CD14-positive monocyte (primary cell): ENCODE measurements around the gene LRRC47. TPM values are rescaled to one million over a fixed set of nuclear protein-coding genes. Genes with fewer than 3 reads are reported as not detected.

ENCODE experiments used
- DNase-seq, 3 donors: peaks; one replicate each; pipeline ENCODE4 v3.0.0-alpha.2; 2011 to 2022
- H2AFZ ChIP-seq: 2 replicates; pipeline ENCODE4 v1.6.0; 2012; ENCODE audit warnings: mild to moderate bottlenecking, low read depth, low read length, inconsistent platforms; ENCODE audit not compliant: insufficient read depth, poor library complexity, severe bottlenecking
- H3K27ac ChIP-seq, 2 donors: 1 replicate in 1 of 2; 2 replicates in 1 of 2; pipeline ENCODE4 v1.5.1; 2012 to 2013; ENCODE audit warnings: low read length in 2 of 2, control low read depth in 1 of 2, inconsistent platforms in 1 of 2, low read depth in 1 of 2, mild to moderate bottlenecking in 1 of 2
- H3K27me3 ChIP-seq, 2 donors: one replicate each; pipeline versions ENCODE4 v1.6.0 to v1.6.1; 2011 to 2013; ENCODE audit warnings: low read length in 2 of 2; ENCODE audit not compliant: control insufficient read depth in 2 of 2, insufficient read depth in 2 of 2
- H3K36me3 ChIP-seq, 2 donors: replicated peaks in 1 of 2; 1 replicate in 1 of 2; 2 replicates in 1 of 2; pipeline versions ENCODE4 v1.5.1 to v1.6.1; 2012 to 2013; ENCODE audit warnings: low read length in 2 of 2, control low read depth in 1 of 2, inconsistent platforms in 1 of 2, mild to moderate bottlenecking in 1 of 2; ENCODE audit not compliant: insufficient read depth in 2 of 2, control insufficient read depth in 1 of 2
- H3K4me1 ChIP-seq, 2 donors: 1 replicate in 1 of 2; 2 replicates in 1 of 2; pipeline versions ENCODE4 v1.5.1 to v1.6.1; 2012 to 2013; ENCODE audit warnings: low read length in 2 of 2, control low read depth in 1 of 2, inconsistent platforms in 1 of 2, mild to moderate bottlenecking in 1 of 2, moderate library complexity in 1 of 2; ENCODE audit not compliant: insufficient read depth in 2 of 2, control insufficient read depth in 1 of 2
- H3K4me2 ChIP-seq: replicated peaks from 2 replicates; pipeline ENCODE3; 2012; ENCODE audit warnings: low read length, moderate library complexity, mild to moderate bottlenecking; ENCODE audit not compliant: poor library complexity, severe bottlenecking; ENCODE audit errors: extremely low read depth
- H3K4me3 ChIP-seq, 3 experiments: fragments of 200-600 bp in 1 of 3; sonication (generic) in 1 of 3; replicated peaks in 1 of 3; 1 replicate in 2 of 3; 2 replicates in 1 of 3; pipeline ENCODE4 v1.5.1; 2011 to 2013; ENCODE audit warnings: low read length in 3 of 3, mild to moderate bottlenecking in 3 of 3, control low read depth in 2 of 3, low read depth in 2 of 3, inconsistent platforms in 1 of 3, moderate library complexity in 1 of 3
- H3K79me2 ChIP-seq: 2 replicates; pipeline ENCODE4 v1.6.0; 2012; ENCODE audit warnings: mild to moderate bottlenecking, control low read depth, inconsistent platforms, low read length, moderate library complexity; ENCODE audit not compliant: insufficient read depth
- H3K9ac ChIP-seq: 2 replicates; pipeline ENCODE4 v1.6.0; 2017; ENCODE audit warnings: low read length, mild to moderate bottlenecking; ENCODE audit not compliant: insufficient read depth, poor library complexity, severe bottlenecking
- H3K9me3 ChIP-seq, 2 donors: replicated peaks in 1 of 2; 1 replicate in 1 of 2; 2 replicates in 1 of 2; pipeline versions ENCODE4 v1.5.1 to v1.6.1; 2012 to 2013; ENCODE audit warnings: low read length in 2 of 2, control low read depth in 1 of 2; ENCODE audit not compliant: control insufficient read depth in 1 of 2, insufficient read depth in 1 of 2
- H4K20me1 ChIP-seq: 2 replicates; pipeline ENCODE4 v1.6.0; 2012; ENCODE audit warnings: mild to moderate bottlenecking, low read length, control low read depth, moderate library complexity; ENCODE audit not compliant: insufficient read depth
- H3K27ac Mint-ChIP-seq, 7 donors: one replicate each; pipeline ENCODE4 v1.8.0; 2020; ENCODE audit warnings: mild to moderate bottlenecking in 7 of 7, mixed read lengths in 7 of 7, moderate library complexity in 6 of 7, inconsistent platforms in 2 of 7
- H3K27me3 Mint-ChIP-seq, 3 donors: one replicate each; pipeline ENCODE4 v1.8.0; 2021 to 2022; ENCODE audit warnings: low read depth in 3 of 3, mild to moderate bottlenecking in 3 of 3, mixed read lengths in 3 of 3, moderate library complexity in 3 of 3, inconsistent platforms in 1 of 3
- H3K36me3 Mint-ChIP-seq, 2 donors: one replicate each; pipeline ENCODE4 v1.8.0; 2020; ENCODE audit warnings: mixed read lengths in 2 of 2, inconsistent platforms in 1 of 2, mild to moderate bottlenecking in 1 of 2
- H3K4me1 Mint-ChIP-seq: one replicate; pipeline ENCODE4 v1.8.0; 2020; ENCODE audit warnings: mild to moderate bottlenecking, mixed read lengths
- H3K4me3 Mint-ChIP-seq, 2 donors: one replicate each; pipeline ENCODE4 v1.8.0; 2020; ENCODE audit warnings: mild to moderate bottlenecking in 2 of 2, mixed read lengths in 2 of 2, moderate library complexity in 1 of 2
- H3K9me3 Mint-ChIP-seq, 7 donors: one replicate each; pipeline ENCODE4 v1.8.0; 2020 to 2022; ENCODE audit warnings: mixed read lengths in 7 of 7, mild to moderate bottlenecking in 6 of 7, moderate library complexity in 6 of 7, inconsistent platforms in 2 of 7
- WGBS: methylation state at CpG from one replicate; pipeline ENCODE4 v1.1.5; 2013; ENCODE audit warnings: missing lambda C conversion rate; ENCODE audit not compliant: insufficient coverage; 5-methylcytosine and 5-hydroxymethylcytosine counted together
- intact Hi-C, 2 donors: fragments of 100-400 bp; cut with micrococcal nuclease; formaldehyde crosslinking; loops; one replicate each; pipeline versions ENCODE4 v1.15.0 to v1.15.1; 2023
- polyA plus RNA-seq, 3 donors: library from polyadenylated mRNA; depleted of rRNA in 1 of 3; unstranded in 2 of 3; stranded (reverse) in 1 of 3; fragments of 300-500 nt in 2 of 3; fragments of >200 nt in 1 of 3; fragmentation: Illumina TruSeq in 2 of 3; gene quantifications; 1 replicate in 2 of 3; 2 replicates in 1 of 3; pipeline ENCODE4 v1.2.3, GENCODE V29; 2012 to 2021
- TF ChIP-seq, protein P1 (sequence below): fragments of 200-600 bp; IDR thresholded peaks from one replicate; pipeline ENCODE4 v1.8.0; 2022; ENCODE audit warnings: antibody characterized with exemption, mild to moderate bottlenecking

The LRRC47 gene
- polyA plus RNA-seq, 3 donors: 17.8 to 24.8 (median 18.0) TPM

DNA sequence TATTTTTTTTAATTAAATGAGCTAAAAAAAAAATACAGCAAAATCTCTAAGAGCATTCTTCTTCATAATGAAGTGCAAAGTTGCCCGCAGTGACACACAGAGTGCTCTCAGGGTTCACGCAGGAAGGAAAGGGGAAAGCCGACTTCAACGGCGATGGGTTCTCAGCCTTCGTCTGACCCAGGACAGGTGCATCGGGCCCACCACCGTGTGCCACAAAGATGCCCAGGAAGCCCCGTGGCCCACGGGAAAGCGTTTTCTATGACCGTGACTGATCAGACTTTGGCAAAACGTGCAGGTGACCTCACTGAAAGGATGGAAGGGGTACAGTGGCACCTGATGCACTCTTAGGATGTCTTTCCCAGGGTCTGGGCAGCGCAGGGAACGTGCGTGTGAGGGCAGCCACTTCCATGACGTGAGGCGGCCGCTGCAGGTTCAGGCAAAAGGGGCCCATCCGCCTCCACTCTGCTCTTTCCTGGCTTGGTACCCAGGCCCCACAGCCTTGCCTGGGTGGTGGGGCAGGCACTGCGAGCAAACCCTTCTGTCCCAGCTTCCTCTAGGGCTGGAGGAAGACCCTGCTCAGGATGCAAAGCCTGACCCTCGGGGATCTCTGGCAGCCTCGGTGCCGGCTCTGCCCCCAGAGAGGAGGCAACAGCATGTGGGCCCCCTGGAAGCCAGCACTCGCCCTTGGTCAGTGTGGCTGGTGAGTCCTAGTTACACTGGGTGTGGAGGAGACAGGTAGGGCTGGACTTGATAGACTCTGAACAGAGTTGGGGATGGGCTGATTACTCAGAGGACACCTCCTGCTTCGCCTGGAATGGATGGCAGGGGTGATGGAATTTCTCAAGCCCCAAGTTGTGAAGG is 8.3 kb downstream of the LRRC47 start:
- H3K4me3 Mint-ChIP-seq: no peak overlapping the region

DNA sequence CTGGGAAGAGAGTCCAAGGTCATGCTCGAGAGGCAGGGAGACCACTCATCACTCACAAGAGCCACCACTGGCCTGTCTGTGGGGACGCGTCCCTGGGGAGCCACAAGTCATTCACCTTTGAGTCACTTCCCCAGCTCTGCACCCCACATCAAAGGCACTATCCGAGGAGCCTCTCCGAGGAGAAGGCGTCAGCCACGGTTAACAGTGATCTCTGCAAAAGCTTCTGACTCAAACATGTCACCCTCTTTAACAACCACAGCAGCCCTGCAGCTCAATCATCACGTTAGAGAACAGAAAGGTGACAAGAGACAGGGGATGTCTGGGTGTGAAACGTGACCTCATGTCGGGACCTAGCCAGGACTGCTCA is 9.0 kb downstream of the LRRC47 start:
- intact Hi-C loops: no loop called here
- Mint-ChIP-seq H3K36me3 (peaks cover 53 to 87% of the 10 kb centered on the region in 2 donors), H3K4me3 (no peak overlapping the region), H3K27ac (peak overlapping the region in 1 of 7 donors; percentile 18), H3K4me1 (peaks cover 14% of the 10 kb centered on the region), H3K27me3 (peaks cover 0 to 1% (median 1%) of the 10 kb centered on the region in 3 donors), H3K9me3 (no peaks in the 10 kb centered on the region)
- Histone ChIP-seq H4K20me1 (peaks cover 65% of the 10 kb centered on the region), H3K27me3 (no peaks in the 10 kb centered on the region), H3K79me2 (peaks cover 51% of the 10 kb centered on the region), H2AFZ (no peak overlapping the region), H3K27ac (no peak overlapping the region), H3K9me3 (no peaks in the 10 kb centered on the region), H3K4me1 (no peaks in the 10 kb centered on the region), H3K9ac (no peak overlapping the region), H3K36me3 (peaks cover 65 to 83% of the 10 kb centered on the region in 2 donors), H3K4me3 (no peak overlapping the region), H3K4me2 (no peak overlapping the region)
- 100% methylated on average over 5 of the region's 10 CpGs for WGBS
- no peak for DNase-seq
- TF ChIP-seq, protein P1, sequence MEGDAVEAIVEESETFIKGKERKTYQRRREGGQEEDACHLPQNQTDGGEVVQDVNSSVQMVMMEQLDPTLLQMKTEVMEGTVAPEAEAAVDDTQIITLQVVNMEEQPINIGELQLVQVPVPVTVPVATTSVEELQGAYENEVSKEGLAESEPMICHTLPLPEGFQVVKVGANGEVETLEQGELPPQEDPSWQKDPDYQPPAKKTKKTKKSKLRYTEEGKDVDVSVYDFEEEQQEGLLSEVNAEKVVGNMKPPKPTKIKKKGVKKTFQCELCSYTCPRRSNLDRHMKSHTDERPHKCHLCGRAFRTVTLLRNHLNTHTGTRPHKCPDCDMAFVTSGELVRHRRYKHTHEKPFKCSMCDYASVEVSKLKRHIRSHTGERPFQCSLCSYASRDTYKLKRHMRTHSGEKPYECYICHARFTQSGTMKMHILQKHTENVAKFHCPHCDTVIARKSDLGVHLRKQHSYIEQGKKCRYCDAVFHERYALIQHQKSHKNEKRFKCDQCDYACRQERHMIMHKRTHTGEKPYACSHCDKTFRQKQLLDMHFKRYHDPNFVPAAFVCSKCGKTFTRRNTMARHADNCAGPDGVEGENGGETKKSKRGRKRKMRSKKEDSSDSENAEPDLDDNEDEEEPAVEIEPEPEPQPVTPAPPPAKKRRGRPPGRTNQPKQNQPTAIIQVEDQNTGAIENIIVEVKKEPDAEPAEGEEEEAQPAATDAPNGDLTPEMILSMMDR: no peak

More for the DNA sequence above, 8.3 kb downstream of the LRRC47 start:
- no peaks in the 10 kb centered on the region for H3K27me3 ChIP-seq
- no peak overlapping the region for H3K9ac ChIP-seq
- H3K4me2 ChIP-seq: no peak overlapping the region
- WGBS: 92% methylated on average over 25 of the region's 26 CpGs
- H3K9me3 ChIP-seq: no peaks in the 10 kb centered on the region
- DNase-seq: no peak
- peaks cover 58 to 83% of the 10 kb centered on the region in 2 donors for H3K36me3 ChIP-seq
- intact Hi-C loops: no loop called here
- Mint-ChIP-seq H3K9me3 (no peaks in the 10 kb centered on the region), H3K36me3 (peaks cover 53 to 85% of the 10 kb centered on the region in 2 donors), H3K27me3 (peaks cover 0 to 1% (median 0%) of the 10 kb centered on the region in 3 donors), H3K27ac (peak overlapping the region in 6 of 7 donors; percentile 46 to 77 (median 66)), H3K4me1 (peaks cover 14% of the 10 kb centered on the region)
- H3K4me3 ChIP-seq: no peak overlapping the region
- TF ChIP-seq, protein P1: no peak
- no peak overlapping the region for H3K27ac ChIP-seq
- peaks cover 72% of the 10 kb centered on the region for H4K20me1 ChIP-seq
- peaks cover 58% of the 10 kb centered on the region for H3K79me2 ChIP-seq
- peaks cover 0 to under 1% of the 10 kb centered on the region in 2 donors for H3K4me1 ChIP-seq
- H2AFZ ChIP-seq: no peak overlapping the region
